Hepatocyte (in vitro differentiated cells): ENCODE data around the gene MIEF1. TPM values are rescaled to one million over a fixed set of nuclear protein-coding genes. Genes with fewer than 3 reads are reported as not detected.
A peak's percentile ranks its signal among the peaks of the same experiment; 100 is the strongest.

Experiments used
- DNase-seq: peaks from one replicate; pipeline ENCODE4 v3.0.0-alpha.2; 2016; ENCODE audit warnings: low spot score
- H2AFZ ChIP-seq: fragments of 200-600 bp; sonication (generic); 2 replicates; pipeline ENCODE4 v1.6.0; 2016; ENCODE audit warnings: antibody characterized with exemption, mild to moderate bottlenecking
- H3K27ac ChIP-seq: fragments of 200-600 bp; sonication (generic); 2 replicates; pipeline ENCODE4 v1.5.1; 2016; ENCODE audit warnings: mild to moderate bottlenecking
- H3K27me3 ChIP-seq: fragments of 200-600 bp; sonication (generic); 2 replicates; pipeline ENCODE4 v1.6.1; 2016
- H3K36me3 ChIP-seq: fragments of 200-600 bp; sonication (generic); replicated peaks from 2 replicates; pipeline ENCODE4 v1.5.1; 2016; ENCODE audit warnings: low read depth; ENCODE audit not compliant: insufficient read depth
- H3K4me1 ChIP-seq: fragments of 200-600 bp; sonication (generic); 2 replicates; pipeline ENCODE4 v1.5.1; 2016; ENCODE audit warnings: mild to moderate bottlenecking, moderate library complexity; ENCODE audit not compliant: insufficient read depth
- H3K4me2 ChIP-seq: fragments of 200-600 bp; sonication (generic); 2 replicates; pipeline ENCODE4 v1.6.0; 2016
- H3K4me3 ChIP-seq: fragments of 200-600 bp; sonication (generic); 2 replicates; pipeline ENCODE4 v1.5.1; 2016; ENCODE audit warnings: mild to moderate bottlenecking
- H3K79me2 ChIP-seq: fragments of 200-600 bp; sonication (generic); 2 replicates; pipeline ENCODE4 v1.6.0; 2017; ENCODE audit warnings: mild to moderate bottlenecking
- H3K9me2 ChIP-seq: fragments of 200-600 bp; sonication (generic); replicated peaks from 2 replicates; pipeline ENCODE4 v1.6.0; 2017; ENCODE audit warnings: mild to moderate bottlenecking; ENCODE audit not compliant: insufficient read depth
- H3K9me3 ChIP-seq: fragments of 200-600 bp; sonication (generic); 2 replicates; pipeline ENCODE4 v1.5.1; 2016; ENCODE audit warnings: low read depth, mild to moderate bottlenecking
- H4K20me1 ChIP-seq: fragments of 200-600 bp; sonication (generic); 2 replicates; pipeline ENCODE4 v1.6.0; 2016; ENCODE audit warnings: mild to moderate bottlenecking; ENCODE audit not compliant: insufficient read depth, poor library complexity, severe bottlenecking
- CTCF ChIP-seq: fragments of 200-600 bp; sonication (generic); IDR thresholded peaks from 2 replicates; pipeline ENCODE4 v1.5.1; 2016; ENCODE audit warnings: antibody characterized with exemption, mild to moderate bottlenecking; ENCODE audit not compliant: poor library complexity
- EZH2 ChIP-seq: fragments of 200-600 bp; sonication (generic); IDR thresholded peaks from 2 replicates; pipeline ENCODE4 v1.6.1; 2016; ENCODE audit warnings: antibody characterized with exemption, mild to moderate bottlenecking, borderline replicate concordance
- EZH2phosphoT487 ChIP-seq: fragments of 200-600 bp; sonication (generic); IDR thresholded peaks from one replicate; pipeline ENCODE4 v1.6.1; 2018; ENCODE audit warnings: antibody characterized with exemption, mild to moderate bottlenecking, low read depth, moderate library complexity; ENCODE audit not compliant: unreplicated experiment, severe bottlenecking
- WGBS: methylation state at CpG from one replicate; pipeline ENCODE4 v1.1.6; 2016; ENCODE audit warnings: low lambda C conversion rate; ENCODE audit errors: missing lambda C conversion rate; 5-methylcytosine and 5-hydroxymethylcytosine counted together
- polyA plus RNA-seq: library from polyadenylated mRNA; unstranded; fragments of >200 nt; fragmentation: Nextera tagmentation; extraction: Ambion mirVana; gene quantifications from 2 replicates; pipeline ENCODE4 v1.2.1, GENCODE V29; 2016
- total RNA-seq: library from RNA; depleted of rRNA; stranded (reverse); fragments of >200 nt; gene quantifications from 2 replicates; pipeline ENCODE4 v1.2.3, GENCODE V29; 2014

Gene MIEF1
- total and polyA plus RNA-seq, 2 experiments from 2014 or later = 22.2 to 31.8 TPM

- no peaks in the 10 kb centered on the region for H3K27me3 ChIP-seq
- H3K4me3 ChIP-seq = no peak overlapping the region
- H4K20me1 ChIP-seq = no peaks in the 10 kb centered on the region
- H3K4me1 ChIP-seq = peaks cover 28% of the 10 kb centered on the region
- no peaks in the 10 kb centered on the region for H3K9me2 ChIP-seq
- H3K27ac ChIP-seq = no peak overlapping the region
- no peak overlapping the region for H2AFZ ChIP-seq
- no peaks in the 10 kb centered on the region for H3K36me3 ChIP-seq
- DNase-seq = no peak
- 45% methylated on average over 3 of the region's 3 CpGs for WGBS
- no peak overlapping the region for H3K4me2 ChIP-seq
- peaks cover 14% of the 10 kb centered on the region for H3K79me2 ChIP-seq
- TF ChIP-seq EZH2 (no peak), EZH2phosphoT487 (no peak), CTCF (no peak)
- no peaks in the 10 kb centered on the region for H3K9me3 ChIP-seq
These were observed 3.3 kb upstream of the MIEF1 start for GRCh38 chr22:39498802-39499201.

- no peaks in the 10 kb centered on the region for H4K20me1 ChIP-seq
- no peak overlapping the region for H2AFZ ChIP-seq
- no peaks in the 10 kb centered on the region for H3K9me3 ChIP-seq
- H3K9me2 ChIP-seq = no peaks in the 10 kb centered on the region
- peaks cover 27% of the 10 kb centered on the region for H3K79me2 ChIP-seq
- H3K4me3 ChIP-seq = no peak overlapping the region
- TF ChIP-seq EZH2phosphoT487 = no peak
- no peak for TF ChIP-seq EZH2
- TF ChIP-seq CTCF = no peak
- 91% methylated on average over 6 of the region's 6 CpGs for WGBS
- no peak for DNase-seq
- H3K4me1 ChIP-seq = peaks cover 31% of the 10 kb centered on the region
- no peak overlapping the region for H3K27ac ChIP-seq
- no peak overlapping the region for H3K4me2 ChIP-seq
- H3K27me3 ChIP-seq = no peaks in the 10 kb centered on the region
- H3K36me3 ChIP-seq = no peaks in the 10 kb centered on the region
These were observed 2.0 kb upstream of the MIEF1 start for GRCh38 chr22:39500101-39500500.

- Histone ChIP-seq H3K9me3 (no peaks in the 10 kb centered on the region), H3K4me1 (peaks cover 31% of the 10 kb centered on the region), H3K9me2 (no peaks in the 10 kb centered on the region), H3K4me3 (peak overlapping the region; percentile 27), H2AFZ (peak overlapping the region; percentile 54), H3K4me2 (peak overlapping the region; percentile 83), H3K27me3 (no peaks in the 10 kb centered on the region), H3K79me2 (peaks cover 41% of the 10 kb centered on the region), H3K36me3 (no peaks in the 10 kb centered on the region), H3K27ac (peak overlapping the region; percentile 82), H4K20me1 (peaks cover under 1% of the 10 kb centered on the region)
- TF ChIP-seq EZH2phosphoT487 (no peak), EZH2 (no peak), CTCF (no peak)
- no peak for DNase-seq
- 33% methylated on average over 13 of the region's 13 CpGs for WGBS
These were observed 414 bp upstream of the MIEF1 start for GRCh38 chr22:39501644-39502108.
